C4-2B (cell line): ENCODE results near the gene SEMA6A.

ENCODE experiments used
- ZFX ChIP-seq: fragments of 450-650 bp; IDR thresholded peaks from 2 replicates; pipeline ENCODE4 v1.6.1; 2017
- TF ChIP-seq, protein P1 (sequence below): fragments of 450-650 bp; conservative IDR thresholded peaks from 2 replicates; pipeline ENCODE4 v1.5.1; 2017; ENCODE audit warnings: mild to moderate bottlenecking

DNA sequence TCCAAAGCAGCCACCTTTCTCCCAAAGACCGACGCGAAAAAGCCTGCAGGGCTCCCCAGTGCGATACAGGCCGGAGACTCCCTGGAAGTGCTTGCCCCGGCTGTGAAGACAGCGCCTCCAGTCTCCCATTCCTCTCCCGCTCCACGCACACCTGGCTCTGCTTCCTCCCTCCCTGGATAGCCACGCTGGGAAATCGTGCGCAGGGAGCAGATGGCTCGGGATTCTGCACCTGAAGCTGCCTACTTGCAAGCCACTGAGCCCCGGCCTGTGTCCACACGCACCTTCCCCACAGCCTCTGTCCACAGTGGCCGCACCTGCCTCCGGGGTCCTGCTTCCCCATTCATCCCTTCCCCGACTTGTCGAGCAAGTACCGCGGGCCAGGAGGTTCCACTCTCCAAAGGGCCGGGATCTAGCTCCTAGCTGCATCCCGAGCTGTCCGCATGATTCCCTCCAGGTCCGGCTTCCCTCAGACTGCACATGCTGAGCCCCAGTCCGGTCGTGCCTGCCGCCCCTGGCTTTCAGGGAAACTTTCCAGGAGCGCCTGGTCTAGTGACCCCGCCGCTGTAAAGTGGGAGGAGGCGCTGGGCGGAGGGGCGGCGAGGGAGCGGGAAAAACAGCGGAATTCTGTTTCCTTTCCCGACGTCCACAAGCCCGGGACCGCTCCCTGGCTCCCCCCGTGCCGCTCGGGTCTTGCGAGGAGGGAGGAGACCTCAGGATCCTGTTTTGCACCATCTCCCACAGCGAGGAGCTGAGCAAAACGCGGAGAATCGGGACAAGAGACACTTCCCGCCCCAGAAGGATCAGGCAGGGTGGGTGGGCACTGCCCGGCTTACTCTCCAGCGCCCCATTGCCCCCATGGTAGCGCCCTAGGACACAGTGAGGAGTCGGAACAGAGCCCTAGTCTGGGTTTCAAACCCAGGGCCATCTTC, 2.0 kb downstream of the SEMA6A start:
- TF ChIP-seq ZFX, result no peak
- TF ChIP-seq, protein P1, sequence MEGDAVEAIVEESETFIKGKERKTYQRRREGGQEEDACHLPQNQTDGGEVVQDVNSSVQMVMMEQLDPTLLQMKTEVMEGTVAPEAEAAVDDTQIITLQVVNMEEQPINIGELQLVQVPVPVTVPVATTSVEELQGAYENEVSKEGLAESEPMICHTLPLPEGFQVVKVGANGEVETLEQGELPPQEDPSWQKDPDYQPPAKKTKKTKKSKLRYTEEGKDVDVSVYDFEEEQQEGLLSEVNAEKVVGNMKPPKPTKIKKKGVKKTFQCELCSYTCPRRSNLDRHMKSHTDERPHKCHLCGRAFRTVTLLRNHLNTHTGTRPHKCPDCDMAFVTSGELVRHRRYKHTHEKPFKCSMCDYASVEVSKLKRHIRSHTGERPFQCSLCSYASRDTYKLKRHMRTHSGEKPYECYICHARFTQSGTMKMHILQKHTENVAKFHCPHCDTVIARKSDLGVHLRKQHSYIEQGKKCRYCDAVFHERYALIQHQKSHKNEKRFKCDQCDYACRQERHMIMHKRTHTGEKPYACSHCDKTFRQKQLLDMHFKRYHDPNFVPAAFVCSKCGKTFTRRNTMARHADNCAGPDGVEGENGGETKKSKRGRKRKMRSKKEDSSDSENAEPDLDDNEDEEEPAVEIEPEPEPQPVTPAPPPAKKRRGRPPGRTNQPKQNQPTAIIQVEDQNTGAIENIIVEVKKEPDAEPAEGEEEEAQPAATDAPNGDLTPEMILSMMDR, result no peak
